Testis (tissue), 2 donors: ENCODE measurements around the gene RAB11A.
"Not testable (repeated sequence)": the region's sequence is repeated elsewhere in the genome, so short reads cannot be mapped to it uniquely, and the experiment has no call there.

Experiments used
- CTCF ChIP-seq, 3 experiments: fragments of 450-650 bp in 2 of 3; fragments of 200-600 bp in 1 of 3; sonication (generic) in 1 of 3; IDR thresholded peaks; one replicate each; pipeline ENCODE4 v1.5.1; 2016 to 2019; ENCODE audit warnings: antibody characterized with exemption in 3 of 3, mild to moderate bottlenecking in 2 of 3, moderate library complexity in 1 of 3
- POLR2A ChIP-seq: fragments of 450-650 bp; IDR thresholded peaks from one replicate; pipeline ENCODE4 v1.6.1; 2017; ENCODE audit warnings: antibody characterized with exemption, mild to moderate bottlenecking, moderate library complexity

DNA sequence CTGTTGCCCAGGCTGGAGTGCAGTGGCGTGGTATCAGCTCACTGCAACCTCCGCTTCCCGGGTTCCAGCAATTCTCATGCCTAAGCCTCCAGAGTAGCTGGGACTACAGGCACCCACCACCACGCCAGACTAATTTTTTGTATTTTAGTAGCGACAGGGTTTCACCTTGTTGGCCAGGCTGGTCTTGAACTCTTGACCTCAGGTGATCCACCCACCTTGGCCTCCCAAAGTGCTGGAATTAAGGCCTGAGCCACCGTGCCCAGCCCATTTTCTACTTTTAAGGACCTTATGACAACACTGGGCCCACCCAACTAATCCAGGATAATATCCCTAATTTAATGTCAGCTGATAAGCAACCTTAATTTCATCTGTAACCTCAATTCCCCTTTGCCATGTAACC, 1.4 kb upstream of the RAB11A start:
- TF ChIP-seq CTCF (IDR thresholded peaks at IDR 0.05); POLR2A: not testable (repeated sequence)
